Right ventricle myocardium superior (tissue), 1 donor: ENCODE results near the gene RELT. TPM values are rescaled to one million over a fixed set of nuclear protein-coding genes. Genes with fewer than 3 reads are reported as not detected.
"Not testable (repeated sequence)": the region's sequence is repeated elsewhere in the genome, so short reads cannot be mapped to it uniquely, and the experiment has no call there.

Source experiments
- ATAC-seq: fragments of 200-7000 bp; cut with Tn5 transposase; one replicate; pipeline ENCODE4 v1.9.1; 2020; ENCODE audit warnings: mild to moderate bottlenecking; ENCODE audit not compliant: poor library complexity
- DNase-seq: peaks from one replicate; pipeline ENCODE4 v3.0.0-alpha.2; 2020
- intact Hi-C: fragments of 100-400 bp; cut with DNase I; formaldehyde crosslinking; loops from one replicate; pipeline ENCODE4 v1.11.2; 2022
- total RNA-seq: library from RNA; stranded (reverse); fragmentation: NEBNext Ultra II Directional; extraction: Animal tissue kit (Norgen Biotek cat#: 25700); gene quantifications from one replicate; pipeline ENCODE4 v1.2.1, GENCODE V29; 2021
- donor health status: DM: no; HTN: yes; CAD: no; lungs with severe emphysema.

RELT gene
- total RNA-seq, 1 donor from 2014 or later, result 1.3 TPM

DNA sequence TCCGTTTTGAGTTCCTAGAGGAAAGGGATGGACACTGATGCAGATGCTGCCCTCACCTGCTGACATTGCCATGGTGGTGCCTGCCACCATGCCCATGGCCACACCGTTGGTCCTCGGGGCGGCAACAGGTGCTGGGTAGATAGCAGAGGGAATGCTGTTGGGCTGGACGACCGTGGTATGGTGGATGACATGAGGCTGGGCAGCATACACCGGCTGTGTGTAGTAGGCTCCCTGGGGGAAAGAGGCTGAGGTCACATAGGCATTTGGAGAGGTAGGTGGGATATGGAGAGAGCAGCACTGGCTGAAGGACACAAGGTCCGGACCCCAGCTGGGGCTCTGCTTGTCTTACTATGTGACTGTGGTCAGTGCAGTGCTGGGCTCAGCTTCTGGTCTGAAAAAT is 33.2 kb downstream of the RELT start:
- intact Hi-C loops, result loop anchor here (10.0 kb wide), 1 partner anchor 215 kb away; no protein-coding TSS in a partner anchor
- no peak for ATAC-seq
- no peak for DNase-seq

DNA sequence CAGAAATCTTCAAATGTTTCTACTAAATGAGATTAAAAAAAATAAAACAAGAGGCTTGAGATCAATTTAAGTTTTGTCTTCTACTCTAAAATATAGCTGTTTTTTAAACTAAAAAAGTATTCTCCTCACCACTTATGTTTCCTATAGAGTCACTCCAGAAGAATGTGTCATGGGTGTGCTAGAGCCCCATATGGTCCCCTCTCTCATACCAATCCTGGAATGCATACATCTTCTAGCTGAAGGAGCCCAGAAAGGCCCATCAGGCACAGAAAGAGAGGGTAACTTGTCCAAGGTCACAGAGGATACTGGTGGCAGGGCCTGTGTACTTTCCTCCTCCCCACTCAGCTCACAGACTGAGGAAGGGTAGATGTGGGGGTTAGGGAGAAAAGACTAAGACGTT is 34.4 kb downstream of the RELT start:
- intact Hi-C loops, result loop anchor here (2.0 kb wide), 1 partner anchor 242 kb away; no protein-coding TSS in a partner anchor
- no peak for ATAC-seq
- no peak for DNase-seq

DNA sequence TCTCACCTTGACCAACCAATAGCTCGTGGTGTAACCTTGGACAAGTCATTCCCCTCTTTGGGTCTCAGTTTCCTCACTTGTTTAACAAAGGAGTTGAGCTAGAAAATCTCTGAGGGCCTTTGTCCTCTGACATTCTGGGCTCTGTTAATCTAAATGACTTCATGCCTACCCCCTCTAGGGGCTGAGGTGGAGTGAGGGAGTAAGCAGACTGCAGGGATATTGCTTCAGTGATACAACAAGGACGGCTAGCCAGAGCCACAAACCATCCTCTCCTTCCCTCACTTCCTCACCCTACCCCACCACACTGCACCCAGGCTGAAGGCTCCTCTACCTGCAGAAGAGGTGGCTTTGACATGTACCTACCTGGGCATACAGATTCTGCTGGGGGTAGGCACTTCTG is 34.8 kb downstream of the RELT start:
- ATAC-seq (no peak), DNase-seq (no peak)
- intact Hi-C loops, result loop anchor here (2.0 kb wide), 1 partner anchor 242 kb away; no protein-coding TSS in a partner anchor

DNA sequence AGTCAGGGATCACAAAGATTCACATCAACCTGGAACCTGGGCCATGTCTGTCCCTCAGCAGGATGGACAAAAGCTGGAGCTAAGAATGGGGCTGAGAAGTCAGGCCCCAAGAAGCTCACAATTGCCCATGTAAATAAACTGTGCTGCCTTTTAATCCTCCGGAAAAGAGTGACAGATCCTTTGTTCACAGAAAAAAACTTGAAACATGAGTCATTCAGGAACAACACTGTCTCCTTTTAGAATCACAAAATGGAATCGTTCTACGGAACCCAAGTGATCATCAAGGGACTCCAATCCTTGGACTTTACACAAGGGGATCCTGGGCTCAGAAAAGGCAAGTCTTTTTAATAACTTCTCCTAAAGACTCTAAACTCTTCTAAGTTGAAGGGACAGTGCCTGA is 36.1 kb downstream of the RELT start:
- ATAC-seq (no peak), DNase-seq (no peak)
- intact Hi-C loops, result no loop called here

DNA sequence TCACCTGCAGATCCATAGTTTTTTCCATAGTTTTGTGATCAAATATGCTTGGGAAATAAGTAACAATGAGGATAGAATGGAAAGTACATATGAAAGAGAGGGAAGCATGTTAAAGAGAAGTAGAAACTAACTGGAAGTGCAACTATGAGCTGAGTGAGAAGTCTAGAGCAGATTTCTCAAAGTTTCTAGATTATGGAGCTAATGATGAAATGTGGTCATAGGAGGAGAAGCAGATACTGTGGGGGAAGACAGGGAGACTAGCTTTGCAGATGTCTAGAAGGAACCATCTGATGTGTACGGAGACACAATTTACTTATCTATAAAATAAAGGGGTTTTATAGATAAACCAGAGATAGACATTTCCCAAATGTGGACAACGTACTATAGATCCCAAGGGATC is 37.1 kb downstream of the RELT start:
- intact Hi-C loops, result no loop called here
- ATAC-seq (no peak), DNase-seq (no peak)

DNA sequence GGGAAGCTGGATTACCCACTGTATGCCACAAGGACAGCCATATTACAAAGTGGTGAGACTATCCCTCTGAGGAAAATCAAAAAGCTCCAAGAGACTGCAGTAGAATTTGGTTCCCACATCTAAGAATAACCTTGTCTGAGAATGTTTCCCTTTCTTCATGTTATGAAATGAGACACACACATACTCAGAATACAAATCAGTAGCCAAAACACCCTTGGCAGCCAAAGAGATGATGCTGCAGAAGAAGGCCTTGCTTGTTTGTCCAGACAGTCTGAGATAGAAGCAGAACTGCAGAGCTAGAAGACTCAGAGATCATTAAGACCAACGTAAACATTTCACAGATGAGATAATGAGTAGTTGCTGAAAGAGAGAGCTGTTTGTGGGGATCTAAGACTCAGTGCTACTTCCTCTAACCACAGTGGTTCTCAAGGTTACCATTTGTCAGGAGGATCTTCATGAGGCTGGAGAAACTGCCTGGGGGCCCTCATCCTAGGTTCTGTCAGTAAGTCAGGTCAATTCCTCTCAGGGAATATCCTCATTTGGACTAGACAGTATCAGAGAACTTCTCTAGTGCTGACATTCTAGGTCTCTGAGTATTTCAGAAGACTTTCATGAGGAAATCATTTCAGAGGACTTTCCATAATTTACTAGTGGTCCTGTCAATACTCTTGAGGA is 38.9 kb downstream of the RELT start:
- ATAC-seq, result no peak
- DNase-seq, result no peak
- intact Hi-C loops, result no loop called here

DNA sequence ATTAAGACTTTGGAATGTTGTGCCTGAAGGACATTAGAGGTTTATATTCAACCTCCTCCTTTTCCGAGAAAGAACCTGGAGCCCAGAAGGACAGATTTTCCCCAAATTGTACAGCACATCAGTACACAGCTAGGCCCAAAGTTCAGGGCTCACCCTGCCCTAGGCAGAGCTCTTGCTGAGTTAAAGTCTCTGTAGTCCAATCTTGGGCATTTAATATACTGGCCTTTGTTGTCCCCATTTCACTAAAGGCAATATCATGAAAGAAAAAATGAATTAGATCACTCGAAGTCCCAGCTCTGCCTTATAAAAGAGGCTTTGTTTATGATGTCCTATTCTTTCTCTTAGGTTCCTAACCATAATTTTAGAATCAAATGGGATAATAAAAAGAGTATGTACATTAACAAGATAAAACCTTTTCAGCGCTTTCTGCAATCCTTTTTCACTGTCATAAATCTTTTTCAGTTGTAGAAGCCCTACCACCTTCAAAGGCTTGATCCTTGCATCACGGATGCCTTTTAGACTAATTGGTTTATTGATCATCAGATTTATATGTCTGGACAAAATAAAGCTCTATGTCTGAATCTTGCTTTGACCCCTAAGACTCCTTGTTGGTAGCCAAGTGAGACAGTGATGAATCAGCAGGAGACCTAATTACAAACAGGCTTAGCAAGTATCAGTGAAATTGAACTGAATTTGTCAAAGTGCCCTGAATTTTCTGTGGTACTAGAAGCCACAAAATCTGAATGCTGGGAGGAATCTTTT is 39.8 kb downstream of the RELT start:
- ATAC-seq, result no peak
- intact Hi-C loops, result no loop called here
- DNase-seq, result no peak

DNA sequence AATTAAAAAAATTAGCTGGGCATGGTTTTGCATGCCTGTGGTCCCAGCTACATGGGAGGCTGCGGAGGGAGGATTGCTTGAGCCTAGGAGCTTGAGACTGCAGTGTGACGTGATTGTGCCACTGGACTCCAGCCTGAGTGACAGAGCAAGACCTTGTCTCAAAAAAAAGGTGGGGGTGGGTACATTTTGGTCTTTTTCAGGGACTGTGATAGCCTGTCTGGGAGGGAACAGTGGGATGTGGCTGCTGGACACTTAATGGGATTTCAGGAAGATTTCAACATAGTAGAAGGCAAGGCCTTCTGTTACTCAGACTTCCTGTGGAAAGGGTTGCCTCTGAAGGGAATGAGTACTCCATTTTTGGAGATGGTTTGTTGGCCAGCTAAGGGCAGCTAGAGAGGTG is 40.6 kb downstream of the RELT start:
- ATAC-seq (no peak), DNase-seq (no peak)
- intact Hi-C loops, result no loop called here

DNA sequence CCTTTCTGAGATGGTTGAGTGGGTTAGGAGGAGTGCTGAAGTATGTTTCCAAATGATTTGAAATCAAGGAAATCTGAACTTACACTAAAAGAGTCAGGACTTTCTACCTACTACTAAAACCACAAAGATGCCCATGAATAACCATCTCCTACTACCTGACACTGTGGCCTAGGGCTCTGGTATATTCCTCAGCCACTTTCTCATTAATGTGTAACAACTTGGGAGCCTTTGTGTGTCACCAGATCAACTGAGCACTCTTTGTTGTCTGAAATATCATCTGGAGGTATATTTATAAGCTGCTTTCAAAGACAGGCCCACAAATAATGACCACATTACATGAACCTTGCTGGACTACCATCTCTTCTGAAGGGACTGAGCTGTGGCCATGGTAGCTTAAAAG is 43.9 kb downstream of the RELT start:
- intact Hi-C loops, result no loop called here
- ATAC-seq (no peak), DNase-seq (no peak)

DNA sequence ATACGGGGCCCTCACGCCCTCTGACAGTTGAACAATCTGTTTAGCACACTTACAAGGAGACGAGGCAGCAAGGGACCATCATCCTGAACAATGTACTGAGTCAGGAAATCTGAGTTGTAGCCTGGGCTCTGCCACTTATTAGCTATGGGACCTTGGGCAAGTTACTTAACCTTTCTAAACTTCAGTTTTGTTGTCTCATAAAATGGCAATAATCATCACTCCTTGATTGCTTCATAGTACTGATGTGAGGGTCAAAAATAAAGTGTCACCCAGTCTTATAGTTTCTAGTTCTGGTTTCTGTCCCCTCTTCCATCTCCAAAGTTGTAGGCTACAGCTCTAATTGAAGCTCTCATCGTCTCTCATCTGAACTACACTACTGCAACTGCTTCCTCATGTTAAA is 46.7 kb downstream of the RELT start:
- ATAC-seq (no peak), DNase-seq (no peak)
- intact Hi-C loops, result no loop called here

DNA sequence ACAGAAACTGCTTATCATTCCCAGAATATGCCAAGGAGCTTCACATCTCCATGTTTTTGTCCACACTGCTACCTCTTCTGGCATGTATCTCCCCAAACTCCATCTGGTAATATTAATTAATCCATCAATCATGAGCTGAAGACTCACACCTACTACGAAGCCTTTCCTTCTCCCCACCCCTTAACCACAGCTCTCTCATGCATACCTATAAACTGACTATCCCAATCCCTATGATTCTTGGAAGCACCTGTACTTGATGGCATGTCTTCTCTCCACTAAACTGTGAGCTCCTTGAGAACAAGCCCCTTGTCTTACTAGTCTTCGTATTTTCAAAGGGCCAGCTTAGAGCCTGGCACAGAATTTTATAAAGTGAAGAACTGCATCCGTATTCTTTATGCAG is 47.3 kb downstream of the RELT start:
- DNase-seq, result no peak
- no peak for ATAC-seq
- intact Hi-C loops, result no loop called here

DNA sequence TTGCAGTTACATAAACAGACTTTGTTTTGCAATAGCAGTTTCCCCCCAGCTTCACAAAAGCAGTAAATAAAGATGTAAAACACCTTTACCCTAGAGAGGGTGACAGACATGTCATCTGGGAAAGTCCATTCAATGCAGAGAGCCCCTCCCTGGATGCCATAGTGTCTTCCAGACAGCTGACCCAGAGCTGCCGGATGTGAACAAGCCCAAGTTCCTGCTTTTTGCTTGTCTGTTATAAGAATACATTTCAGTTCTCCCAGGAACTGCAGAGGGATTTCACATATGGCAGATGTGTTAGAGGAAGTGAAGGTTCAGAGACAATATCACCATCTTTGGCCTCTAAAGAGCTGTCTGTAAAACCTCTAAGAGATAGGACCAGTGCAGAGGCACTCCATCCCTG is 48.9 kb downstream of the RELT start:
- ATAC-seq, result peak; percentile 65
- DNase-seq, result no peak
- intact Hi-C loops, result no loop called here

DNA sequence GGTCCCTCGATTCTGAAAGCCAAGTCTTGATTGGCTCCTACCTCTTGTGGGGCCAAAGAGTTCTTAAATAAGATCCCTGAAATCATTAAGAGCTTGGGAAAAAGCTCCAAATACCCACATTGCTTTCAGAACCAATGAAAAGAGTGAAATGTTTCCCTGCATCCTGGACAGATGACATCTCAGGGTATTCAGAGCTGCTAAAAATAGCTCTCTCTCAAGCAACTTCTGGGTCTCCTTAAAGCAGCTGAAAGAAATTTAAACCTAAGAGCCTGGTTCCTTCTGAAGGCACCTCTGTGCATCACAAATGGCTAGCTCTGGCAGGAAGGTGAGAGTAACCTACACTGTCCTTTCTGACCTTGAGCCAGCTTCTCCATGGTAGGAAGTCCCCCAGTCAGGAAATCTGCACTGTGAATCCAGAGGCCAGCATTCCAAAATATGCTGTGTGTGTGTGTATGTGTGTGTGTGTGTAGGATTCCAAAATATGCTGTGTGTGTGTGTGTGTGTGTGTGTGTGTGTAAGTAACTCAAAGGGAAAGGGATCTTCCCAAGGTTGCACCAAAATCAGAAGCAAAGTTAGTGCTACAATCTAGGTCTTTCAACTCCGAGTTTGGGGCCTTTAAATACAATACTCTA is 50.1 kb downstream of the RELT start:
- intact Hi-C loops, result no loop called here
- peak; percentile 22 for ATAC-seq
- DNase-seq, result no peak

DNA sequence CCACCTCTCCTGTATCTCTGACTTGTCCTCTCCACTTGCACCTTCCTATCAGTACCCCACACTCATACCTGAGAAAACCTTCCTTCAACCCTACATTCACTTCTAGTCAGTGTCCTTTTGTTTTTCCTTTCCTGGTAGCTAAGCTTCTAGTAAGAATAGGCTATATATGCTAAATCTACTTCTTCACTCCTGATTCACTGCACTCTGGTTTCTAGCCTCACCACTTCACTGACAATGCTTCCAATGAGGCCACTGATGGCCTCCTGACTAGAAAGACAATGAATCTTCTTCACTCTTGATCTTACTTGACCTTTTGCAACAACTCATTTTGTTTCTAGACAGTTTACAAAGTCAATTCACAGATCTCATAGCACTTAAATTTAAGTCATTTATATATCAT is 52.0 kb downstream of the RELT start:
- DNase-seq (no peak), ATAC-seq (no peak)
- intact Hi-C loops, result no loop called here

DNA sequence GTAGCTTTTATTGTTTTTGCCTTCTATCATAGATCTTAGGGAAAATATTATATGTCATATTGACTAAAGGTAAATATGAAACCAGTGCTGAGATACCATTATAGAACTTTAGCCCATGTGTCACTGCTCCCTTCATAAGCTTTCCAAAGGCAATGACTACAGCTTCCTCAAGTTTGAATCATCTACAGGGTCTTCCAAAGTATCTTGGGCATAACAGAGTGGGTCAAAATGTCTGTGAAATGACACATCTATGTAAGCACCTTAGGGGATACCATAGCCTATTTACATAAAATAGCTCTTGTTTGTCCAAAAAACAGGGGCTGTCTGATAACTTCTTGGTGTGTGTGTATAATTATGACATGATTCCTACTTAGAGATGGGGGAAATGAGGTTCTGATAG is 52.5 kb downstream of the RELT start:
- DNase-seq (no peak), ATAC-seq (no peak)
- intact Hi-C loops, result no loop called here

DNA sequence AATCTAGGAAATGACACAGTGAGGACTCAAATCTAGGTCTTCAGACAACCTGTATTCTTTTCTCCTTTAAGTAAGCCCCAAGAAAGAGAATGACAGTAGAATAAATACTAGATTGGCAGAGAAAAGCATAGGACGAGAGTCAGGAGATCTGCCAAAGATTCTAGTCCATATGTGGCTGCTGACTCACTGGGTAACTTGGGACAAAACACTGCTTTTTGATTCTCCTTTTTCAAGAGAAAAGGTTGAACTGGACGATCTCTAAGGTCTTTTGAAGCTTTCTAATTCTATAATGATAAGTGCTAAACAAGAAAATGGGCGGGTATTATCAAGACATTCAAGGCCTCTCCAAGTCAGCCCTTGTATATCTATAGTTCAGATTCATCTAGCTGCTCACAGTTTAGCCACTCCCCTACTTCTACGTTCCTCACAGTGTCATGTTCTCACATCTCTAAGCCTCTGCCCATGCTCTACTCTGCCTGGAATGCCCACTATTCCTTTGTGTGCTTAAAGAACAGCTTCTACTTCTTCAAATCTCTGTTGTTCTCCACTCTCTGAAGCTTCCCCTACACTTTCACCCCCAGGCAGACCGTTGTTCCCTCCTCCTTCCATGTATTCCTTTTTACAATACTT is 53.0 kb downstream of the RELT start:
- ATAC-seq, result no peak
- intact Hi-C loops, result no loop called here
- DNase-seq, result no peak

DNA sequence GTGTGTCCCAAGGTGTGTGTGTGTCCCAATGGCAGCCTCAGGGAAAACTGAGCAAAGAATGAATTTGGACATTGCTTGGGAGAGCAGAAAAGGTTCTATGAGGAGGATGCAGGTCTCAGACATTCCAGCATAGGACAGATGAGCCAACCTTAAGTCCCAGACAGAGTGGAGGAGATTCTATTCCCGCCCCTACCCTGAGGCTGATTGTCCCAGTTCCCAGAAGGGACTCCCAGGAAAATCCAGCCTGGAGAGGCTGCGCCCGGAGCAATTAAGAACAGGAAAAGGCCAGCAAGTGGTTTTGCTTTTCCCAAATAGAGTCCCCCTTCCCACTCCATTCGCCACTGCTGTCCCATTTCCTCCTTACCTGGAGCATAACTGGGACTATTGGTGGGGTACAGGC is 54.1 kb downstream of the RELT start:
- DNase-seq, result no peak
- intact Hi-C loops, result no loop called here
- ATAC-seq, result no peak

DNA sequence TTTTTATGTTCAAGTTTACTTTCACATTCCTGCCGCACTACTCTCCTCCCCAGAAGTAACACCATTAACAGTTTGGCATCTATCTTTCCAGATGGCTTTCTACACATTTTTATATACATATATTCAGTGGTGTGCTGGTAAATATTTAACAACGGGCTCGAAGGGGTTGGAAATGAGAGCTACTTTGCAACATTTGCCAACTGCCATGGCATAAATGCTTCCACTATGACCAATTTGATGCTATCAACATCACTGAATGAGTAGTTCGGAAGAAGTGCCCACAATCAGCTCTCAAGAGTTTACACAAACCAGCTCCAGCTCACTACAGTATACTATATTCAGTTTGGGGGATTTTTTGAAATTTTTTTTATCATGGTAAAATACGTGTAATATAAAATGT is 55.2 kb downstream of the RELT start:
- no peak for ATAC-seq
- intact Hi-C loops, result no loop called here
- DNase-seq, result no peak

DNA sequence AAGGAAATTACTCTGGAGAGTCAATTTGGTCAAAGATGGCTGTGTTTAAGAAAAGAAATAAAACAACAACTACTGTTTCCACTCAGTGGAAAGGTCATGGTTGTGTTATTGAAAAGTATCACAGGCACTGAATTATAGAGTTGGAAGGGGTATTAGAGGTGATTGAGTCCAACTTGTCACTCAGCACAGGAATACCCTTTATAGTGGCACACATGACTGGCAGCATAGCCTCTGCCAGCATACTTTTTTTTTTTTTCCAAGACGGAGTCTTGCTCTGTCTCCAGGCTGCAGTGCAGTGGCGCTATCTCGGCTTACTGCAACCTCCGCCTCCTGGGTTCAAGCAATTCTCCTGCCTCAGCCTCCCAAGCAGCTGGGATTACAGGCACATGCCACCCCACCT is 60.7 kb downstream of the RELT start:
- ATAC-seq, intact Hi-C loops, DNase-seq: not testable (repeated sequence)
